SJSA1 (cell line): ENCODE measurements around the gene SCRT2. TPM values are rescaled to one million over a fixed set of nuclear protein-coding genes. Genes with fewer than 3 reads are reported as not detected.

Experiments
- DNase-seq, 2 experiments: peaks; one replicate each; pipeline ENCODE4 v3.0.0-alpha.2; 2015 to 2020; ENCODE audit warnings: low spot score in 2 of 2, low read depth in 1 of 2
- H3K27ac ChIP-seq: fragments of 250-450 bp; sonication (Bioruptor Pico); 2 replicates; pipeline ENCODE4 v1.5.1; 2020; ENCODE audit warnings: mild to moderate bottlenecking, moderate library complexity
- H3K27me3 ChIP-seq: fragments of 250-450 bp; sonication (Bioruptor Pico); replicated peaks from 2 replicates; pipeline ENCODE4 v1.5.1; 2020; ENCODE audit warnings: mild to moderate bottlenecking, moderate library complexity
- H3K36me3 ChIP-seq: fragments of 250-450 bp; sonication (Bioruptor Pico); 2 replicates; pipeline ENCODE4 v1.5.1; 2020; ENCODE audit warnings: mild to moderate bottlenecking
- H3K4me1 ChIP-seq: fragments of 250-450 bp; sonication (Bioruptor Pico); replicated peaks from 2 replicates; pipeline ENCODE4 v1.6.1; 2021; ENCODE audit warnings: mild to moderate bottlenecking
- H3K4me3 ChIP-seq: fragments of 250-450 bp; sonication (Bioruptor Pico); 2 replicates; pipeline ENCODE4 v1.5.1; 2020; ENCODE audit warnings: mild to moderate bottlenecking
- H3K9me3 ChIP-seq: fragments of 250-450 bp; sonication (Bioruptor Pico); replicated peaks from 2 replicates; pipeline ENCODE4 v1.5.1; 2020; ENCODE audit warnings: mild to moderate bottlenecking
- total RNA-seq: library from RNA; depleted of rRNA; stranded (reverse); fragments of >200 nt; shearing (Covaris generic); gene quantifications from 2 replicates; pipeline ENCODE4 v1.2.3, GENCODE V29; 2014

SCRT2 gene
- total RNA-seq, 1 experiment from 2014 or later: not detected

GRCh38 chr20:709423-709822, 33.8 kb upstream of the SCRT2 start:
- no peak for DNase-seq
- Histone ChIP-seq H3K27me3 (peaks cover 14% of the 10 kb centered on the region; the same call in 1 of the 2 replicates), H3K9me3 (no peaks in the 10 kb centered on the region; the same call in 1 of the 2 replicates), H3K4me1 (no peaks in the 10 kb centered on the region), H3K4me3 (no peak overlapping the region), H3K27ac (no peak overlapping the region), H3K36me3 (no peaks in the 10 kb centered on the region)

GRCh38 chr20:708956-709355, 33.4 kb upstream of the SCRT2 start:
- Histone ChIP-seq H3K9me3 (no peaks in the 10 kb centered on the region; the same call in 1 of the 2 replicates), H3K4me3 (no peak overlapping the region), H3K27me3 (peaks cover 14% of the 10 kb centered on the region; the same call in 1 of the 2 replicates), H3K27ac (no peak overlapping the region), H3K4me1 (no peaks in the 10 kb centered on the region), H3K36me3 (no peaks in the 10 kb centered on the region)
- DNase-seq: no peak

- no peaks in the 10 kb centered on the region for H3K4me1 ChIP-seq
- H3K27me3 ChIP-seq: peaks cover 14% of the 10 kb centered on the region; the same call in 1 of the 2 replicates
- no peaks in the 10 kb centered on the region for H3K9me3 ChIP-seq
- no peak overlapping the region for H3K27ac ChIP-seq
- no peak overlapping the region for H3K4me3 ChIP-seq
- no peaks in the 10 kb centered on the region for H3K36me3 ChIP-seq
- no peak for DNase-seq
Measured at GRCh38 chr20:707451-708110, 32.0 kb upstream of the SCRT2 start.

GRCh38 chr20:706366-706885, 30.8 kb upstream of the SCRT2 start:
- Histone ChIP-seq H3K27me3 (peaks cover 19% of the 10 kb centered on the region; the same call in 1 of the 2 replicates), H3K4me3 (no peak overlapping the region), H3K27ac (no peak overlapping the region), H3K4me1 (no peaks in the 10 kb centered on the region), H3K36me3 (no peaks in the 10 kb centered on the region), H3K9me3 (no peaks in the 10 kb centered on the region)
- DNase-seq: no peak

GRCh38 chr20:704726-705125, 29.1 kb upstream of the SCRT2 start:
- Histone ChIP-seq H3K4me1 (no peaks in the 10 kb centered on the region), H3K36me3 (no peaks in the 10 kb centered on the region), H3K4me3 (no peak overlapping the region), H3K27me3 (peaks cover 23% of the 10 kb centered on the region), H3K9me3 (no peaks in the 10 kb centered on the region), H3K27ac (no peak overlapping the region)
- no peak for DNase-seq

- Histone ChIP-seq H3K4me3 (no peak overlapping the region), H3K27me3 (peaks cover 20% of the 10 kb centered on the region; the same call in 1 of the 2 replicates), H3K27ac (no peak overlapping the region), H3K4me1 (no peaks in the 10 kb centered on the region), H3K9me3 (no peaks in the 10 kb centered on the region), H3K36me3 (no peaks in the 10 kb centered on the region)
- DNase-seq: no peak
Measured at GRCh38 chr20:703426-703825, 27.8 kb upstream of the SCRT2 start.

GRCh38 chr20:703006-703405, 27.4 kb upstream of the SCRT2 start:
- Histone ChIP-seq H3K9me3 (no peaks in the 10 kb centered on the region), H3K4me1 (no peaks in the 10 kb centered on the region)
- DNase-seq: no peak

GRCh38 chr20:701401-702129, 26.0 kb upstream of the SCRT2 start:
- H3K4me1 ChIP-seq: no peaks in the 10 kb centered on the region
- H3K4me3 ChIP-seq: no peak overlapping the region
- no peaks in the 10 kb centered on the region for H3K36me3 ChIP-seq
- peaks cover 33% of the 10 kb centered on the region for H3K27me3 ChIP-seq
- no peak overlapping the region for H3K27ac ChIP-seq
- no peak for DNase-seq
- H3K9me3 ChIP-seq: no peaks in the 10 kb centered on the region

More at GRCh38 chr20:703006-703405, 27.4 kb upstream of the SCRT2 start:
- Histone ChIP-seq H3K27ac (no peak overlapping the region), H3K36me3 (no peaks in the 10 kb centered on the region), H3K27me3 (peaks cover 24% of the 10 kb centered on the region; the same call in 1 of the 2 replicates), H3K4me3 (no peak overlapping the region)

GRCh38 chr20:699811-700338, 24.3 kb upstream of the SCRT2 start:
- no peaks in the 10 kb centered on the region for H3K4me1 ChIP-seq
- no peak overlapping the region for H3K4me3 ChIP-seq
- H3K27ac ChIP-seq: no peak overlapping the region
- H3K36me3 ChIP-seq: no peaks in the 10 kb centered on the region
- no peaks in the 10 kb centered on the region for H3K9me3 ChIP-seq
- H3K27me3 ChIP-seq: peaks cover 36% of the 10 kb centered on the region
- DNase-seq: no peak

GRCh38 chr20:699342-699741, 23.7 kb upstream of the SCRT2 start:
- Histone ChIP-seq H3K9me3 (no peaks in the 10 kb centered on the region), H3K27me3 (peaks cover 39% of the 10 kb centered on the region), H3K36me3 (no peaks in the 10 kb centered on the region), H3K27ac (no peak overlapping the region), H3K4me3 (no peak overlapping the region), H3K4me1 (no peaks in the 10 kb centered on the region)
- no peak for DNase-seq

GRCh38 chr20:698276-698675, 22.7 kb upstream of the SCRT2 start:
- Histone ChIP-seq H3K27ac (no peak overlapping the region), H3K9me3 (no peaks in the 10 kb centered on the region), H3K4me3 (no peak overlapping the region), H3K4me1 (no peaks in the 10 kb centered on the region), H3K27me3 (peaks cover 39% of the 10 kb centered on the region), H3K36me3 (no peaks in the 10 kb centered on the region)
- DNase-seq: no peak

GRCh38 chr20:697826-698225, 22.2 kb upstream of the SCRT2 start:
- no peak overlapping the region for H3K27ac ChIP-seq
- H3K27me3 ChIP-seq: peaks cover 39% of the 10 kb centered on the region
- H3K9me3 ChIP-seq: no peaks in the 10 kb centered on the region
- no peaks in the 10 kb centered on the region for H3K4me1 ChIP-seq
- H3K36me3 ChIP-seq: no peaks in the 10 kb centered on the region
- no peak for DNase-seq
- no peak overlapping the region for H3K4me3 ChIP-seq

- no peaks in the 10 kb centered on the region for H3K4me1 ChIP-seq
- no peaks in the 10 kb centered on the region for H3K9me3 ChIP-seq
- no peak overlapping the region for H3K27ac ChIP-seq
- H3K4me3 ChIP-seq: no peak overlapping the region
- H3K36me3 ChIP-seq: no peaks in the 10 kb centered on the region
- peaks cover 33% of the 10 kb centered on the region for H3K27me3 ChIP-seq
- no peak for DNase-seq
Measured at GRCh38 chr20:695165-695866, 19.7 kb upstream of the SCRT2 start.
